SK-N-SH (cell line): ENCODE data around the gene PCYT1B. TPM values are rescaled to one million over a fixed set of nuclear protein-coding genes. Genes with fewer than 3 reads are reported as not detected.

Experiments used
- CTCF ChIA-PET: fragments of 300-600, 350-600 bp; formaldehyde crosslinking; extraction: SDS; loops from one replicate; lab custom pipeline; 2021; lab: Yijun Ruan, JAX
- POLR2A ChIA-PET: fragments of 350-600 bp; sonication (Branson Sonifier 250); formaldehyde crosslinking; extraction: SDS; loops from one replicate; lab custom pipeline; 2020; ENCODE audit warnings: antibody characterized with exemption, inconsistent platforms; lab: Yijun Ruan, JAX
- DNase-seq: peaks from one replicate; pipeline ENCODE4 v3.0.0; 2012
- H2AFZ ChIP-seq: fragments of 200-600 bp; sonication (generic); 2 replicates; pipeline ENCODE4 v1.8.1; 2016; ENCODE audit warnings: antibody characterized with exemption, mild to moderate bottlenecking, low read depth
- H3F3A ChIP-seq: fragments of 200-600 bp; sonication (generic); replicated peaks from 2 replicates; pipeline ENCODE3; 2016; ENCODE audit warnings: antibody characterized with exemption, mild to moderate bottlenecking; ENCODE audit not compliant: insufficient read depth
- H3K27ac ChIP-seq, 2 experiments: fragments of 200-500 bp in 1 of 2; fragments of 200-600 bp in 1 of 2; sonication (Bioruptor generic) in 1 of 2; sonication (generic), shearing (Covaris generic) in 1 of 2; 2 replicates each; pipeline versions ENCODE4 v1.5.1 to v1.6.1; 2014 to 2016; ENCODE audit warnings: low read depth in 2 of 2, inconsistent platforms in 1 of 2, low read length in 1 of 2, mild to moderate bottlenecking in 1 of 2, mixed read lengths in 1 of 2
- H3K27me3 ChIP-seq: fragments of 200-600 bp; sonication (generic), shearing (Covaris generic); 2 replicates; pipeline ENCODE4 v1.6.1; 2016; ENCODE audit warnings: mixed run types; ENCODE audit not compliant: insufficient read depth
- H3K36me3 ChIP-seq, 2 experiments: fragments of 200-500 bp in 1 of 2; fragments of 200-600 bp in 1 of 2; sonication (Bioruptor generic) in 1 of 2; sonication (generic) in 1 of 2; replicated peaks in 1 of 2; 2 replicates each; pipeline versions ENCODE3 to v1.5.1; 2014 to 2016; ENCODE audit warnings: low read length in 1 of 2, mild to moderate bottlenecking in 1 of 2; ENCODE audit not compliant: insufficient read depth in 2 of 2, control insufficient read depth in 1 of 2
- H3K4me1 ChIP-seq, 2 experiments: fragments of 200-500 bp in 1 of 2; fragments of 200-600 bp in 1 of 2; sonication (Bioruptor generic) in 1 of 2; sonication (generic), shearing (Covaris generic) in 1 of 2; 2 replicates each; pipeline versions ENCODE4 v1.5.1 to v1.6.1; 2014 to 2016; ENCODE audit warnings: low read depth in 1 of 2, low read length in 1 of 2, mixed run types in 1 of 2; ENCODE audit not compliant: insufficient read depth in 2 of 2, control insufficient read depth in 1 of 2
- H3K4me2 ChIP-seq: fragments of 200-600 bp; sonication (generic), shearing (Covaris generic); 2 replicates; pipeline ENCODE4 v1.6.1; 2017; ENCODE audit warnings: mixed run types
- H3K4me3 ChIP-seq, 2 experiments: fragments of 200-500 bp in 1 of 2; fragments of 200-600 bp in 1 of 2; sonication (Bioruptor generic) in 1 of 2; sonication (generic), shearing (Covaris generic) in 1 of 2; 2 replicates each; pipeline versions ENCODE4 v1.5.1 to v1.8.1; 2014 to 2016; ENCODE audit warnings: low read depth in 2 of 2, inconsistent platforms in 1 of 2, low read length in 1 of 2, mild to moderate bottlenecking in 1 of 2, mixed read lengths in 1 of 2, moderate library complexity in 1 of 2
- H3K79me2 ChIP-seq: fragments of 200-600 bp; sonication (generic); 2 replicates; pipeline ENCODE4 v1.8.1; 2017; ENCODE audit warnings: mild to moderate bottlenecking; ENCODE audit not compliant: insufficient read depth
- H3K9ac ChIP-seq: fragments of 200-600 bp; sonication (generic); 2 replicates; pipeline ENCODE4 v1.6.1; 2017; ENCODE audit warnings: mixed run types
- H3K9me2 ChIP-seq: fragments of 200-600 bp; sonication (generic); 2 replicates; pipeline ENCODE4 v1.6.1; 2017; ENCODE audit warnings: mixed run types
- H3K9me3 ChIP-seq: fragments of 200-600 bp; sonication (generic); 2 replicates; pipeline ENCODE4 v1.6.1; 2017; ENCODE audit warnings: mixed run types, mild to moderate bottlenecking, moderate library complexity
- H4K20me1 ChIP-seq: fragments of 200-600 bp; sonication (generic); 2 replicates; pipeline ENCODE4 v1.6.1; 2017; ENCODE audit warnings: mild to moderate bottlenecking, mixed run types; ENCODE audit not compliant: insufficient read depth
- EP300 ChIP-seq, 2 experiments: IDR thresholded peaks; 2 replicates each; pipeline versions ENCODE4 v1.4.0 to v1.6.1; 2012; ENCODE audit warnings: borderline replicate concordance in 1 of 2, low read depth in 1 of 2, low read length in 1 of 2
- EZH2phosphoT487 ChIP-seq: fragments of 200-600 bp; sonication (generic); IDR thresholded peaks from 2 replicates; pipeline ENCODE4 v1.6.1; 2017; ENCODE audit warnings: low read depth, mixed run types, mild to moderate bottlenecking, antibody characterized with exemption, moderate library complexity, borderline replicate concordance
- FOSL2 ChIP-seq: IDR thresholded peaks from 2 replicates; pipeline ENCODE4 v1.4.0; 2012; ENCODE audit warnings: low read depth, mild to moderate bottlenecking, moderate library complexity, borderline replicate concordance
- FOXJ3 ChIP-seq: sonication (generic); formaldehyde crosslinking; IDR thresholded peaks from 2 replicates; pipeline ENCODE4 v1.5.1; 2020; ENCODE audit warnings: mild to moderate bottlenecking, missing genetic modification reagents
- JUND ChIP-seq: IDR thresholded peaks from 2 replicates; pipeline ENCODE4 v1.4.0; 2012
- MXI1 ChIP-seq: IDR thresholded peaks from 2 replicates; pipeline ENCODE4 v1.6.1; 2012; ENCODE audit warnings: mild to moderate bottlenecking, low read depth, low read length, improper control_type of control experiment
- POLR2AphosphoS5 ChIP-seq: IDR thresholded peaks from 2 replicates; pipeline ENCODE4 v1.6.1; 2012; ENCODE audit warnings: low read depth, low read length
- RAD21 ChIP-seq: IDR thresholded peaks from 2 replicates; pipeline ENCODE4 v1.6.1; 2012; ENCODE audit warnings: mild to moderate bottlenecking, low read length
- RXRA ChIP-seq: IDR thresholded peaks from 2 replicates; pipeline ENCODE4 v1.4.0; 2012; ENCODE audit warnings: low read depth, mild to moderate bottlenecking, borderline replicate concordance
- SIN3A ChIP-seq: IDR thresholded peaks from 2 replicates; pipeline ENCODE4 v1.6.1; 2012; ENCODE audit warnings: low read depth, mild to moderate bottlenecking, low read length, moderate library complexity, borderline replicate concordance
- SMC3 ChIP-seq: IDR thresholded peaks from 2 replicates; pipeline ENCODE4 v1.6.1; 2012; ENCODE audit warnings: low read depth, low read length, improper control_type of control experiment
- TAF1 ChIP-seq: IDR thresholded peaks from 2 replicates; pipeline ENCODE4 v1.6.1; 2012; ENCODE audit warnings: low read depth, mild to moderate bottlenecking, low read length, moderate library complexity, borderline replicate concordance
- TEAD4 ChIP-seq: IDR thresholded peaks from 2 replicates; pipeline ENCODE4 v1.4.0; 2012; ENCODE audit warnings: mild to moderate bottlenecking, borderline replicate concordance; ENCODE audit not compliant: insufficient read depth
- YY1 ChIP-seq: IDR thresholded peaks from 2 replicates; pipeline ENCODE4 v1.4.0; 2012; ENCODE audit warnings: low read depth, mild to moderate bottlenecking
- WGBS: methylation state at CpG from one replicate; pipeline ENCODE4 v1.1.6; 2017; ENCODE audit warnings: low lambda C conversion rate; 5-methylcytosine and 5-hydroxymethylcytosine counted together
- polyA plus RNA-seq, 3 experiments: library from polyadenylated mRNA; depleted of rRNA; stranded (reverse); fragments of >200 nt; gene quantifications; 2 replicates each; pipeline ENCODE4 v1.2.3, GENCODE V29; 2012
- TF ChIP-seq, protein P1 (sequence below): IDR thresholded peaks from 2 replicates; pipeline ENCODE4; 2012
- TF ChIP-seq, protein P2 (sequence below): IDR thresholded peaks from 2 replicates; pipeline ENCODE4 v1.4.0; 2012; ENCODE audit warnings: low read depth, borderline replicate concordance

Gene PCYT1B
- polyA plus RNA-seq, 1 of the 3 experiments (the other 2 are of a cell fraction): 2.6 TPM

DNA sequence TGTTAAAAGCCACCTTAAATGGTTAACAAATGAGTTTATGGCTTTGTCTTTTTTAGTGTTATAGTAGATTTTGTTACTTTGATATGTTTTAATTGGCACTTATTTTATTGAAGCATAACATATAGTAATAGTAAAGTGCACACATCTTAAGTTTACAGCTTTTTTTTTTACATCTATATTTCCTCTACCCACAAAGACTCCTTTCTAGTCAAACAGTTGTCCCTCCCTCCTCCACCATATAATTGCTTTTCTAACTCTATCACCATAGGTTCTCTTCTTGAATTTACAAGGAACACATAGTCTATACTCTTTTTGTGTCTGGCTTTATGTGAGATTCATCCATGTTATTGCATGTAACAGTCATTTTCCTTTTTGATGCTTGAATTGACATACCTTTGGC is 110.6 kb downstream of the PCYT1B start:
- no peak for DNase-seq
- H3K27me3 ChIP-seq: no peaks in the 10 kb centered on the region; the same call in 1 of the 2 replicates
- ChIA-PET POLR2A (no interaction called here), CTCF (interaction anchor here (1.1 kb wide), 1 partner anchor 38 kb away, joined by 4 read pairs; no protein-coding TSS in a partner anchor)
- no peak overlapping the region for H2AFZ ChIP-seq
- no peak overlapping the region for H3K9ac ChIP-seq
- no peaks in the 10 kb centered on the region for H3F3A ChIP-seq
- H3K79me2 ChIP-seq: no peaks in the 10 kb centered on the region
- H3K36me3 ChIP-seq: no peaks in the 10 kb centered on the region
- no peak overlapping the region for H3K27ac ChIP-seq
- no peaks in the 10 kb centered on the region for H3K9me2 ChIP-seq
- no peak overlapping the region for H3K4me2 ChIP-seq
- TF ChIP-seq EP300 (IDR thresholded peaks at IDR 0.05; ENCODE audit: borderline replicate concordance in 1 of 2, low read depth in 1 of 2, low read length in 1 of 2) (no peak), FOSL2 (no peak), FOXJ3 (no peak), RXRA (no peak), POLR2AphosphoS5 (no peak), JUND (no peak), MXI1 (no peak), EZH2phosphoT487 (no peak), RAD21 (no peak), SIN3A (no peak)
- TF ChIP-seq, protein P1, sequence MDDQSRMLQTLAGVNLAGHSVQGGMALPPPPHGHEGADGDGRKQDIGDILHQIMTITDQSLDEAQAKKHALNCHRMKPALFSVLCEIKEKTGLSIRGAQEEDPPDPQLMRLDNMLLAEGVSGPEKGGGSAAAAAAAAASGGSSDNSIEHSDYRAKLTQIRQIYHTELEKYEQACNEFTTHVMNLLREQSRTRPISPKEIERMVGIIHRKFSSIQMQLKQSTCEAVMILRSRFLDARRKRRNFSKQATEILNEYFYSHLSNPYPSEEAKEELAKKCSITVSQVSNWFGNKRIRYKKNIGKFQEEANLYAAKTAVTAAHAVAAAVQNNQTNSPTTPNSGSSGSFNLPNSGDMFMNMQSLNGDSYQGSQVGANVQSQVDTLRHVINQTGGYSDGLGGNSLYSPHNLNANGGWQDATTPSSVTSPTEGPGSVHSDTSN: no peak
- no peak overlapping the region for H3K4me3 ChIP-seq
- no peaks in the 10 kb centered on the region for H3K9me3 ChIP-seq
- H3K4me1 ChIP-seq: no peaks in the 10 kb centered on the region
- H4K20me1 ChIP-seq: no peaks in the 10 kb centered on the region

DNA sequence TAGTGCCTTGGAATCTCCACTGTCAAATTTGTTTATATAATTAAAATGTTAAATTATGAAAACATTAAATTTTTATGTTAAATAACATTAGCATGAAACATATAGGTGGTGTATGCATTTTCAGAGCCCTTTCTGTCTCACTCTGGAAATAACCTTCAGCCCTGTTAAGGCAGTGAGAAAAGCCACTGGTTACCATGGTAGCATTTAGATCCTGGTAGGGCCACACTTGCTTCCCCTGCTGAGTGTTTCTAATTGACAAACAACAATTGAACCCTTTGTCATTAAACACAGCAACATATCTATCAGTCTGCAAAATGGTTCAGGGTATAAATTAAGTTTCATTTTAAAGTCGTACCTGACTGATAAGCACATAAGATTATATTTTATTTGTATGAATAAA is 118.5 kb downstream of the PCYT1B start:
- H3K79me2 ChIP-seq: no peaks in the 10 kb centered on the region
- 37% methylated on average over 1 of the region's 1 CpG for WGBS
- DNase-seq: no peak

More for the DNA sequence above, 118.5 kb downstream of the PCYT1B start:
- ChIA-PET POLR2A (no interaction called here), CTCF (no interaction called here)
- no peak overlapping the region for H3K27ac ChIP-seq
- no peak overlapping the region for H2AFZ ChIP-seq
- no peaks in the 10 kb centered on the region for H4K20me1 ChIP-seq
- no peaks in the 10 kb centered on the region for H3K27me3 ChIP-seq
- H3K4me2 ChIP-seq: no peak overlapping the region
- H3K9ac ChIP-seq: no peak overlapping the region
- no peak overlapping the region for H3K4me3 ChIP-seq
- H3K36me3 ChIP-seq: no peaks in the 10 kb centered on the region
- no peaks in the 10 kb centered on the region for H3F3A ChIP-seq
- TF ChIP-seq SMC3: no peak
- TF ChIP-seq TAF1: no peak
- TF ChIP-seq, protein P2, sequence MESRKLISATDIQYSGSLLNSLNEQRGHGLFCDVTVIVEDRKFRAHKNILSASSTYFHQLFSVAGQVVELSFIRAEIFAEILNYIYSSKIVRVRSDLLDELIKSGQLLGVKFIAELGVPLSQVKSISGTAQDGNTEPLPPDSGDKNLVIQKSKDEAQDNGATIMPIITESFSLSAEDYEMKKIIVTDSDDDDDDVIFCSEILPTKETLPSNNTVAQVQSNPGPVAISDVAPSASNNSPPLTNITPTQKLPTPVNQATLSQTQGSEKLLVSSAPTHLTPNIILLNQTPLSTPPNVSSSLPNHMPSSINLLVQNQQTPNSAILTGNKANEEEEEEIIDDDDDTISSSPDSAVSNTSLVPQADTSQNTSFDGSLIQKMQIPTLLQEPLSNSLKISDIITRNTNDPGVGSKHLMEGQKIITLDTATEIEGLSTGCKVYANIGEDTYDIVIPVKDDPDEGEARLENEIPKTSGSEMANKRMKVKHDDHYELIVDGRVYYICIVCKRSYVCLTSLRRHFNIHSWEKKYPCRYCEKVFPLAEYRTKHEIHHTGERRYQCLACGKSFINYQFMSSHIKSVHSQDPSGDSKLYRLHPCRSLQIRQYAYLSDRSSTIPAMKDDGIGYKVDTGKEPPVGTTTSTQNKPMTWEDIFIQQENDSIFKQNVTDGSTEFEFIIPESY: no peak
- TF ChIP-seq TEAD4: no peak
- no peak for TF ChIP-seq YY1
- H3K9me2 ChIP-seq: no peaks in the 10 kb centered on the region
- no peaks in the 10 kb centered on the region for H3K4me1 ChIP-seq
- no peaks in the 10 kb centered on the region for H3K9me3 ChIP-seq
